ENCODE data around the gene SLIT3. TPM values are rescaled to one million over a fixed set of nuclear protein-coding genes. Genes with fewer than 3 reads are reported as not detected.

SLIT3 gene
- total RNA-seq, 4 donors from 2014 or later: 46.3 to 89.0 (median 68.0) TPM

DNA sequence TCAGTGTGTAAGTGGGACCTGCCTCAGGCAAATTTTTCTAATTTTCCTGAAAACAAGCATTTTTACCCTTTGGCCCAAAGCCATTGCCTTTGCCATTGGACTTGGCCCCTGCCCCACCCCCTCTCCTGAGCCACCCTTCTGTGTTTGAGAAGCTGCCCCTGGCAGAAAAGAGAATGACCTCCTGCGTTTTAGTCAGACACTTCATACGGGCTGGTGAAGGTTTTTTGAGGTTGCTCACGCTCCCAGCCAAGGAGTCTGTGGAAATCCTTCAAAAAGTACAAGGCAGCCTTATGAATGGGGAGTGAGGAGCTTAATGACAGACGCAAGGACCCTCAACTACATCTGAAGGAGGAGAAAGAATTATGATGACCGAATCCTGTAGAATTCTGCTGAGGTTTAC is 308.9 kb downstream of the SLIT3 start:
- no peak for TF ChIP-seq CTCF (IDR thresholded peaks at IDR 0.05)
- ATAC-seq (ENCODE audit: low FRiP score) (peak; percentile 30), DNase-seq (ENCODE audit: low spot score) (no peak)

DNA sequence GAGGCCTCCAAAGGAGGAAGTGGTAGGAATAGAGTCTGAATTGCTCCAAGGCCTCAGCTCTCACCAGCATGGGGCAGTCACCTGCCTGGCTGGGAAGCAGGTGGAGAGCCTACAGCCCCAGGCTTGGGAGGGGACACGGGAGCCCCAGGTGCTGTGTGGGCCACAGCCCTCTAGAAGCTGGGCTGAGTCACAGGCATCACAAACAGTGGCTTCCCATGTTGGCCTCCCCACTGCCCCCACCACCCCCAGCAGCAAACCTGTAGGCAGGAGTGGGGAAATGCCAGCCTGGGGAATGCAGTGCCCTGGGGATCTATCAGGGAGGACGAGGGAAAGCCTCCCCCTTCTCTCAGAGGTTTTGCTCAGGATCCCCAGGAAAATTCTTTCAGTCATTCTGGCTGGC is 309.6 kb downstream of the SLIT3 start:
- no peak for TF ChIP-seq CTCF (IDR thresholded peaks at IDR 0.05)
- DNase-seq (ENCODE audit: low spot score) (no peak), ATAC-seq (ENCODE audit: low FRiP score) (peak; percentile 13)

DNA sequence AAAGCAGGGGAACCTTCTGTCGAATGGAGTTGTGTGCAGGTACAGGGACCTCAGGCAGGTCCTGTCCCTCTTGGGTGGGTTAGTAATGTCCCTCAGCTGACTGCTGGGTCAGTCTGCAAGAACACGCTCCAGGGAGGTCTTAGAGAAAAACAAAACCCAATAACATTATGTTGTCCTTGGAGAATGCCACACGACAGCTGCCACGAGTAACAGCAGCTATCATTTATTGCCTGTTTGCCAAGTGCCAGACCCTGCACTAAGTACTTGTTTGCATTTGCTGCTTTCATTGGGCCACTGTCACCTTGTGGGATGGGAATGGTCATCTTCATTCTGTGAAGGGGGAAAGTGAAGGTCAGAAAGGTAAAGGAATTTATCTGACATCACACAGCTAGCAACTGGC is 310.3 kb downstream of the SLIT3 start:
- no peak for ATAC-seq (ENCODE audit: low FRiP score)
- TF ChIP-seq CTCF (IDR thresholded peaks at IDR 0.05): no peak
- DNase-seq (ENCODE audit: low spot score): no peak

GRCh38 chr5:168989731-168990505 is 311.0 kb downstream of the SLIT3 start:
- ATAC-seq (ENCODE audit: low FRiP score) (no peak), DNase-seq (ENCODE audit: low spot score) (no peak)
- TF ChIP-seq CTCF (IDR thresholded peaks at IDR 0.05): no peak

DNA sequence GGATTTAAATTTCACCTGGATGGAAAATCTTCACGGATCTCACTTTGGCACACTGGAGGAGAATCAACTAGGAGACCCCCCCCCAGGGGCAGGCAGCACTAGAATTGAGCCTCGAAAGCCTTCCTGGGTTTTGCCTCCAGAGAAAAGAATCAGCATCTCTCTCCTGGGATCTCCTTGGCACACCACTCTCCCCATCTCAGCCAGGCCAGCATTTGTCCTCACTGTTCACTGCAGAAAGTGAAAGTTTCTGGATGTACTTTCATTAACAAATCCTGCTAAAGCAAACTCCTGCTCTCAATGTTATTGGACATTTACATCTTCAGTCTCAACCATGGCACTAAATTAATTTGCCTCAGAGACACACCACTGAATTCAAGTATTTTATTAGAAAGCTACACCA is 312.2 kb downstream of the SLIT3 start:
- no peak for DNase-seq (ENCODE audit: low spot score)
- ATAC-seq (ENCODE audit: low FRiP score): no peak
- TF ChIP-seq CTCF (IDR thresholded peaks at IDR 0.05): no peak

DNA sequence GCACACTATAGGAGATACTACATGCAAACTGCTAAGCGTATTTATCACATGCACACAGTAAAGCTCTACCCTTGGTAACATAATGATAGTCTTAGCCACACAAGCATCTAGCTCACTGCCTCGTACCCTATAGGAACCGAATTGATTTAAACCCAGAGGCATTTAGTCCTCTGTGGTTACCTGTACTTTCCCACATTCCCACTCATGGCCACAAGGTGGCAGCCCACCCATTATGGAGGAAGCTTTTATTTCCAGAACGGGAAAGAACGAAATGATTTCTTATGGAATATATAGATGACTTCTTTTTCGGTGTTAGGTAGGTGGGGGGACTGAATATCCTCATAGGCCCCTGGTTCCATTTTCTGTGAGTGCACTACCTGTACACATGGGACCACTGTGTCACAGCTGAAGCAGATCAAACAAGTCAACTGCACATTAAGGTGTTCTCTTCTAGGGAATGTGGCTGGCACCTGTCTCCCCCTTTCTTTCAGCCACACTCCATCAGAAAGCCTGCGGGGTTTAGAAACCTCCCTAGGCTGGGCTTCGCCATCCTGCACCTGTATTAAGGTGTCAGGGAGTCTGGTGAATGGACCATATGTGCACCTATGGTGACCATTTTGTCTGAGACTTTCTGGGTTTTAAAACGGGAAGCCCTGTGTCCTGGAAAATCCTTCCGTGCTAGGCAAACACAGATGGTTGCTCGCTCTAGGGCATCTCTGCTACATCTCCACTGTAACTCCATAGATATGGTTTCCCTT is 313.2 kb downstream of the SLIT3 start:
- ATAC-seq (ENCODE audit: low FRiP score) (peak; percentile 72), DNase-seq (ENCODE audit: low spot score) (peak; percentile 93)
- TF ChIP-seq CTCF (IDR thresholded peaks at IDR 0.05): peak in 2 of 3 donors; percentile 61 to 80

Measured in omental fat pad (tissue), 4 donors.